Measurements from ENCODE around the gene ETFA.
"Not testable (repeated sequence)": the region's sequence is repeated elsewhere in the genome, so short reads cannot be mapped to it uniquely, and the experiment has no call there.

The ETFA gene

DNA sequence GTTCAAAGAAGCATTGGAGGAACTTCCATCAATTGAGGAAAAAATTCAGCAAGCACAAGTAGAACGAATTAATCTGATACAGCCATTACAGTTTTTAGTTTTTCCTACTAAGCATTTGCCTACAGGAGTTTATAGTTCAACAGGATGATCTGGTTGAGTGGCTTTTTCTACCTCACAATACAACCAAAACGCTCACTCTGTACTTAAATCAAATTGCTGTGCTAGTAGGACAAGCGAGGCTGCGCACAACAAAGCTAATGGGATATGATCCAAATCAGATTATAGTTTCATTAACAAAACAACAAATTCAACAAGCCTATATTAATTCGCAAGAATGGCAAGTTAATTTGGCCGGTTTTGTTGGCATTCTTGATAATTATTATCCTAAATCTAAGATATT is 44.2 kb downstream of the ETFA start:
- DNase-seq = no peak

DNA sequence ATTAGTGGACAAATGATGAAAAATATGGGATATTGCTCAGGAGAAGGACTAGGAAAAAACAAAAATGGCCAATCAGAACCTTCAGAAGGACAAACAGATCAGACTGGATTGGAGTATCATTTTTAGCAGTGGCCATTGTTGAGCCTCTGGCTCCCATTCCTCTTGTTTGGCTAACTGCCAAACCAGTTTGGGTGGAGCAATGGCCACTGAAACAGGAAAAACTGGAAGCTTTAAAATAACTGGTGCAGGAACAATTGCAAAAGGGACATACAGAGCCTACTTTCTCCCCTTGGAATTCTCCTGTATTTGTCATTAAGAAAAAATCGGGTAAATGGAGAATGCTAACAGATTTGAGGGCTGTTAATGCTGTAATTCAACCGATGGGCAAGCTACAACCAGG is 45.5 kb downstream of the ETFA start:
- DNase-seq = not testable (repeated sequence)

DNA sequence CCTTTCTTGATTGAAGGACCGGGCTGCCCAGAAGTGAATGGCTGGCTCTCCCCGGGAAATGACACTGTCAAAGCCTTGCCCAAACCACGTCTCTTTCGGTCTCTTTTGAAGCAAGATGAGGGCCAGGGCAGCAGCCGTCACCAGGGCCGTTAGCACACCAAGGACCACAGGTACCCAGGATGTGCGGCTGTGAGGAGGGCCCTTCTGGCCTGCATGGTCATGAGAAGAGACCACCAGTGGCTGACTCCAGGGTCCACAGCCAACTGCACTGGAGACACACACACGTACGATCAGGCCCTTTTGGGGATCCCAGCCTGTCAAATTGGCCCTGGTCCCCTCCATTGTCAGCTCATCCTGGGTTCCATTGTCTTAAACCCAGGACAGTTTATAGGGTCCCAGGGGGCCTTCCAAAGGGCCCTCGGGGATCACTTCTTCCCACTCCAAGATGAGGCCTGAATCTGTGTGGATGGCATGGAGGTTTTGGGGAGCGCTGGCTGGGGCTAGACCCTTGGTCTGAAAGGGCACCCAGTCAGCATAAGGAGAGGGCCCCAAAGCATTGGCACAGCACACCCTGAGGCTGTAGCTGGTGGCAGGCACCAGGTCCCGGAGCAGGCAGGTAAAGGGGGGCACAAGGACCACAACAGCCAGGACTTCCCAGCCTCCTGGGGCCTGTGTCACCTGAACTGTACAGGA is 50.9 kb downstream of the ETFA start:
- no peak for DNase-seq

DNA sequence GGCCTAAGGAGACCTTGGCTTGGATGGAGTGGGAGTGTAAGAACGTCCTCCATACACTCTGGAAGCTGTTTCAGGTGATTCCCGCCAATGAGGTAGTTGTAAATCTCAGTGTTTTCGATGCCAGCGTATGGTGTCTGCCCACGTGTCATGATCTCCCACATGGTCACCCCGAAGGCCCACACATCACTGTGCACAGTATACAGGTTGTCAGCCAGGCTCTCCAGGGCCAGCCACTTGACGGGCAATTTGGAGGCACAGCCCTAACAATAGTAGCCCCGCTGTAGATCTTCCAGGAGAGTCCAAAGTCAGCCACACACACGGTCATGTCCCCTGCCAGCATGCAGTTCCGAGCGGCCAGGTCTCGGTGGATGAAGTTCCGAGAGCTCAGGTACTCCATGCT is 51.9 kb downstream of the ETFA start:
- no peak for DNase-seq

DNA sequence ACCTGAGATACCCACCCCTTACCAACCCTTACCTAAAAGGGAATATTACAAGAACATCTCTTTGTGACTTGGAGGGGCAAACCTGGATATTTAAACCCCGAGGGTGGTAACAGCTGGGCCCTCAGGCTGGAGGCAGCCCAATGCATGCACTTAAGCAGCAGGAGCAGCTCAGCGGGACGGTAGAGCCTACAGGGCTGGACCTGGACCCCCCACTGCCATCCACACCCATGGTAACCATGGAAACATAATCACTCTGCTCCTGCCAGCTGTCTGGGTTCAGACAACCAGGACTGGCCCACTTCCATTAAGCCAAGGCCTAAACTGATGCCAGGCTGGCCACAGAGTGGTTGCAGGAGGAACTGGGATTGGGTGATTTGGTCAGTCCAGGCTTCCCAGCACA is 52.8 kb downstream of the ETFA start:
- DNase-seq = no peak

DNA sequence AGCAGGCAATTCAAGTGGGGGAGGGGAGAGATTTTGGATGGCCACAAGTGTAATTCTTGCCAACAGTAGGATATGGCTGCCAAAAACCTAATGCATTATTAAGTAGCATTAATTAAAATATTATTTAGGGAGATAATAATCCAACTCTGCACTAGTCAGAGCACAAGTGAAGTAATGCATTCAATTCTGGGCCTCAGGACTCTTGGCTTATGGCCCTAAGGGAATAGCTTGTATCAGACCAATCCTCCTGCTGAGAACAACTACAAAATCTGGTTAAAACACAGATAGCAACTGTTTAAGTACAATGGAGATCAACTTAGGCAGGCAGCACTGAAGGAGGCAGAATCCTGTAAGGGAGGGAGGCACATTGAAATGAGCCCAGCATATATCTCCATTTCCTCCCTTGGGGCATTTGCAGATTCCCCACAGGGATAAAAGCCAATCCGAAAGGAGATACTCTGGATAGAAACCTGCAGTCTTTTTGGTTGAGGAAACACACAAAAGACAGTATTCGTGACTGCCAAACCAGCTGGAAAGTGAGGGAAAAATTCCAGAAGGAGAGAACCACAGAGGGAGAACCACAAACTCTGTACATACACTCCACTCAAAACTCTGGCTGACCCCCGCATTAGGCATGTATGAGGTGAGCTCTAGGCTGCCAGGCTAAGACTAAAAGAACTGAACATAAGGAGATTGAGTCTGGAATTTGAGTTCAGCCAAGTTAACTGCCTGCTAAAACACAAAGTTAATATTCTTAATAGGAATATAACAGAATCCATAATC is 57.4 kb downstream of the ETFA start:
- DNase-seq = no peak

DNA sequence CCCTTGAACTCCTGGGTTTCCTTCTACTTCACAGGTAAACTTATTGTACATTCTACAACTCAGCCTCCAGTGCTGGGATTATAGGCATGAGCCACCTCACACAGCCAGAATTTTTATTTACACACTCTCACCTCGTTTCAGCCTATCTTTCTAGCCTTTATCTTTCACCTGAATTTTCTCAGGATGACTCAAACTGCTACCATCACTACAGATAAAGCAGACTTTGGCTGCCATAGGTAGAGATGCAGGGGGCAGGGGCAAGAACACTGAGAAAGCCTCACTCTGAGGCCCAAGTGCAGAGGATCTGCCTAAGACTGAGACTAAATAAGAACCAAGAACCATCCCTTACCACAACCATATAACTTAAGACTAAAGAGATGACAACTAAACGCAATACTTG is 59.0 kb downstream of the ETFA start:
- no peak for DNase-seq

DNA sequence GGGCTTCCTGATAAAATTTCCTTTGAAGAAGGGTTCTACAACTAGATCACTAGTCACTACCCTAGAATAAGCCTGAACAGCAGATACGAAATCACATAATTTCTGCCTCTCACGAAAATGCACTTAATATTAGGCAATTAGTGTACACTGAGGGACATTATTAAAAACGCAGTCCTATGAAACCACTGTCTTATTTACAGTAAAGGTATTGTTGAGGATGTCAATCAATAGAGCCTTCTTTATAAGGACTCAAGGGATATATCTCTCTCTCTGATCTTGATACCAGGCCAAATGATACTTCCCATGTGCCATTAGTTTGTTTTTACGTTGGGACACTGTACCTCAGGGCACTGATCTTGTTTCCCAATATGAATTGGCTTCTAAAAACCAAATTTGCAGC is 59.6 kb downstream of the ETFA start:
- DNase-seq = no peak

DNA sequence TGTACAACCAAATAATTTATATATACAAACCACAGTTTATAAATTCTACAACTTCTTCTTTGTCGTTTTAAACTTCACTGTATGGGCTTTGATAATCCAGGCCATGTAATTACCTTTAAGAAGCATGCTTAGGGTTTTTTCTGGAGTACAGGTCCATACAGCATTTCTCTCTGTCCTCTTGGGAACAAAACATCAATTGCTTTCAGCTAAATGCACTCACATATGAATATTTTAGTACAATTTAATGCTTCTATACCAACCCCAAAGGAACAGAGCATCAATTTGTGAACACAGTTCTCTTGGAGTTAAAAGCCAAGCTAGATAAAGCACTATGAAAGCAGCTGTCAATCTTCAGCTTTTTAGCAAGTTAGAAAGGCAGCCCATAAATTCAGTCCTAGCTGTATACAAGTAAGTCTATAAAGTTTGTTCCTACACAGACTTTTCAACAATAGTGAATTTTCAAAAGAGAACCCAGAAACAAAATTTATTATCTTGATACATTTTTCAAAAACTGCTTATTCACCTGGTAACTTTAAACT is 66.1 kb downstream of the ETFA start:
- no peak for DNase-seq

DNA sequence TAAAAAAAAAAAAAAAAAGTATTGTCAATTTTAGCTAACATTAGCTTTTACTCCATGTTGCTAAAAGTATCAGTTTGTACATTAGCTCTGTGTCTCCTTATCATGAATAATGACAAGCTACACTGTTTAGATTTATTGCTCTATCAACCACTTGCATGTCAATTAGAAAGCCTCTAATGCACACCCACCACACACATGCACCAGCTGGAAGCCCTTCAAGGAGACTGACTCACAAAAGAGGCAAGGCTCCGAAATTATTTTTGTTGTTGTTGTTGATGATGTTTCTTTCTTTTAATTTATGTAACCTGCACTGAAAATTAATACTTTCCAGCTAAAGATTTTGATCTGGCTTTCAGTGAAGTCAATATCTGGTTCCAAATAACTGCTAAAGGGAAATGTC is 71.5 kb downstream of the ETFA start:
- no peak for DNase-seq

DNA sequence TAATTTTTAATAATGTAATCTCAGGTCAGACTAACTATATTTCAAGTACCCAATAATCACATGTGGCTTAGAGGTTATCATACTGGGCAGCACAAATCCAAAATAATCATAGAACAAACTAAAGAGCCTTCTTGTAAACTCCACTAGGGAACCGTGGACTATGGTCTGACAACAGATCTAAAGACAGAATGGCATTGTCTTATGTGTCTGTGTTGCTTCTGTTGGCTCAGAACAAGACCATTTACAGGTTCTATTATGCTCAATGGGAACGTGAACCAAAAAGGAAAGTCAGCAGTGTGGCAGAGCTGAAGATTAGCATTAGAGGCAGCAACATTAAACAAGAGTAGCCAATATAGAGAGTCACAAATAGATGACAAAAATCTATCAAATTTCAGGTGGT is 74.9 kb downstream of the ETFA start:
- DNase-seq = no peak

DNA sequence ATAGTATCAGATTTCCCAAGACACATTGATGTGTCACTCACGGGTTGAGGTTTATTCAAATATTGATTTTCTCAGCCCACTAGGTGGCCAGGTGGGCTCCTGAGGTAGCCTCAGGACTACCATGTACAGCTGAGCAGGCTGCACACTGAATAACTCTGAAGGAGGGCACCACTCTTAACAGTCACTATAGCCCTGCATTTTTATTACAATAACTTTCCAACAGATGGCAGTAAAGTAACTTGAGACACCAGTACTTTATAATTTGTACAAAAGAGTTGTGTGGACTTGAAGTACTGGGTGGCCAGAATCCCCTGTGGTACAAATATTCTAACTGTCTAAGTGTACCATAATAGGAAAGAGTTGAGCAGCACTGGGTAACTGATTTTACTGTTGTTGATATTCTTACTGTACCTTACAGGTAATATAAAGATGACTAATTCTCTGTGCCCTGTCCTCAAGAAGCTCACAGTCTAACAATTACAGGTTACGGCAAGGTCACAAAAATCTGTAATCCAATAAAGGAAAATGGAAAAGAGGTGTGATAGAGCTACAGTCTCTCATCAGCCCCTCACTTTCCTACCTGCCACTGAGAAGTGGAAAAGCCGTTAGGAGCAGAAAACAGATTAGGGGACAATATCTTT is 76.0 kb downstream of the ETFA start:
- DNase-seq = peak; percentile 58

DNA sequence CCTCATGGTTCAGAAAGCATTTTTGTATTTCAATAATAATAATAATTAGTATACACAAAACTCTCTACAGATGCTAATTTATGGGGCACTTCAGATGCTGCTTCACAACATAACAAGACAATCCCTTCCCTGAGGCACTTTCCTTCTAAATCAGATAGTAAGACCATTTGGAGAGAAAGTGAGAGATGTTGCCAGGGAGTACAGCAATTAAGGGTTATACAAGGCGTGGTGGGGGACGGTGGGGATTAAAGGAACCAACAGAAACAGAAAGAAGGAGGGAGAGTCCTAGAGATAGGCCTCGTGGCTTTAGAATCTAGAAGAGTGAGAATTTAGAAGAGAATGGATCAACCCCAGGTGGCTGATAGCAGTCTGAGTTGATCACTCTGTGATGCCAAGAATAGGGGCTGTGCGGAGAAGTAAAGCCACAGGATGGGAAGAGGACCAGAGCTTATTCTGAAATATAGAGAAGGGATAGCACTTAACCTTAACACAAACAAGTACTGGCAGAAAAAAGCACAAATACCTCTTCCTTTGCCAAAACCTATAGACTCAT is 76.9 kb downstream of the ETFA start:
- no peak for DNase-seq

DNA sequence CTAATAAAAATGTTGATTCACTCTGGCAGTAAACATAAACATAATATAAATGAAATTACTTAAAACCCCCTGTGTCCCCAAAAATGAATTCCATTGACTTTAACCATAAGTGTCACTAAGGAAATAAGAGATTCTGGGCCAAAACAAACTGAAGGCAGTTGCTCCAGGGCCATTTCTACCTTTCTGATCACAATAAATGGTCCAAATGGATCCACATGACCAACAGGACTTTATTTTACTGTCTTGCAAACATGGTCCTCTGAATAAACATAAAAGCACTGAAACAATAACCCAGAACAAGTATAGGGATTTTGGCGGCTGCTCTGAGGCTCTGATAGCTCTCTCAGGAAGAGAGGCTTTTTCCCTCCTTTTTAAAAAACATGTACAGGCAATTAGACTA is 77.3 kb downstream of the ETFA start:
- DNase-seq = no peak

DNA sequence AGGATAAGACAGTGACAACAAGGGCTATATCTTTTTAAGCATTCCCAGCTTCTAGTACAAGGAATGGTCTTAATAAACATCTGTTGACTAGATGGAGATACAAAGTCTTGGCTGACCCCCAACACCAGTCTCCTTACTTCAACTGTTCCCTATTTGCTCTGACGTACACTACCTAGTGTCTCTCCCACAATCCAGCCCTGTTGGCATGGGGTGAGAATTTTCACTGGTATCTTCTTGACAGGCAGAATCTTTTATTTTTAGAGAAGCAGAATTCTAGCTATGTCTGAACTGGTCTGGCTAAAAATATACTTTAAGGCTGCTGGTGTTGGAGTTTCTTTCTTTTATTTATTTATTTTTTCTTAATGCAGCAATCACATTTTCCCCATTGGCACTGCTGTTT is 82.0 kb downstream of the ETFA start:
- no peak for DNase-seq

DNA sequence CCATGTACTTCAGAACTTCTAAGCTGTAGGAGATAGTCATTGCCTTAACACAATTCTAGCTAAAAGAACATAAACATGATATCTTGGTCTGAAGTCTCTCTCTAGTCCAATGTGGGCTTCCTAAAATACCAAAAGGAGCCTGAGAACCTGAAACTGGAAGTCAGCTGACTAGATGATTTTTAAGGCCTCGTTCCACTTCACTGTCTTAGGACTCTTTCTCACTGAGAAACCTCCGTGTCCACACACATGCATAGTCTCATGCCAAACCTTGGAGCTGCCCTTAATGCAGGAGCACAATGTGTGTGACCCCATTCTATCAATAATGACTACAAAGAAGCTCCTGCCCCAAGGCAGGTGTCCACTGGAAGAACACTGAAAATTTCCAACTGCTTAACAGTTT is 87.7 kb downstream of the ETFA start:
- DNase-seq = no peak

DNA sequence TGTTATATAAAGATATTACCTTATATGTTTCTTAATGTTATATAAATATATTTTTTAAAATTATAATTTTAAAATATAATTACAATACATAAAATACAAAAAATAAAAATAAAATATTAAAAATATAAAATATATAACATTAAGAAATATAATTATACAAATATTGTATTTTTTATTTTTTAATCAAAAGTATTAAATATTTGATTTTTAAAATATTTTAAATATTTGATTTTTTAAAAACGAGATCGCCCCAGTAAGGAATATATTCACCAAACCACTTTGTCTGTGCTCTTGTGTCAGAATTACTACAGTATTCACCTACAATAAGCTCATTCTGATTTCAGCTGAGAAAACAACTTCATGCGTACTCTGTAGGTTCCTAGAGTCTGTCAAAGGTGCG is 89.1 kb downstream of the ETFA start:
- DNase-seq = no peak

DNA sequence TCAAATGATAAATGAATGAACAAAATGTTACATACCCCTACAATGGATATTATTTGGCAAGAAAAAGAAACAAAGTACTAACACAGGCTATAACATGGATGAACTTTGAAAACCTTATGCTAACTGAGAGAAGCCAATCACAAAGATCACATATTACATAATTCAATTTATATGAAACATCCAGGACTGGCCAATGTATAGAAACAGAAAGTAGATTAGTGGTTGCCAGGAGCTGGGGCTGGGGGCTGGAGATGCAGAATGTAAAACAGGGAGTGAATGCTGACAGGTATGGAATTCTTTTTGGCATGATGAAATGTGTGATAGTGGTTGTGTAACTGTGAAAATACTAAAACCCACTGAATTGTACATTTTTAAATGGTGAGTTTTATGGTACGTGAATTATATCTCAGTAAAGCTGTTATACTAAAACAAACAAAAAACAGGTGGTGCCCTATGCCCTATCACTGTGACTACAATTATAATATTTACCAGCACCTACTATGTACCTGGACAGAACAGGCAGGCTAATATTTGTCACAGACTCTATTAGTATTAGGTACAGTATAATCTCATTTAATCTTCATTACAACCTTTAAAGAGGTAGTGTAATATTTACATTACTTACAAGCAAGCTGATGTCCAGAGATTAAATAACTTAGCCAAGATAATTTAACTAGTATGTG is 90.0 kb downstream of the ETFA start:
- DNase-seq = no peak

DNA sequence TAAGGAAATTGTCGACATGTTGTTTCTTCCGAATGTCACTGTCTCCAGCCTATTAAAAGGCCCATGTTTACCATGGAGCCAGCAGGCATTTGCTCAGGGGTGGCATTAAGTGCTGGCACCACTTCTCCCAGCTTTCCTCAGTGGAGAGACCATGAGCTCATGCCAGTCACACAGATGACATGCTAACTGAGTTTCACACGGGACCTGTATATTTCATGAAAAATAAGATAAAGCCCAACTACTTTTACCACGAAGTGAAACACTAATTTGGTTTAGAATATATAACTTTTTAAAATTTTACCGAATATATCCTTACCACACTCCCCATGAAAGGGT is 93.4 kb downstream of the ETFA start:
- no peak for DNase-seq

DNA sequence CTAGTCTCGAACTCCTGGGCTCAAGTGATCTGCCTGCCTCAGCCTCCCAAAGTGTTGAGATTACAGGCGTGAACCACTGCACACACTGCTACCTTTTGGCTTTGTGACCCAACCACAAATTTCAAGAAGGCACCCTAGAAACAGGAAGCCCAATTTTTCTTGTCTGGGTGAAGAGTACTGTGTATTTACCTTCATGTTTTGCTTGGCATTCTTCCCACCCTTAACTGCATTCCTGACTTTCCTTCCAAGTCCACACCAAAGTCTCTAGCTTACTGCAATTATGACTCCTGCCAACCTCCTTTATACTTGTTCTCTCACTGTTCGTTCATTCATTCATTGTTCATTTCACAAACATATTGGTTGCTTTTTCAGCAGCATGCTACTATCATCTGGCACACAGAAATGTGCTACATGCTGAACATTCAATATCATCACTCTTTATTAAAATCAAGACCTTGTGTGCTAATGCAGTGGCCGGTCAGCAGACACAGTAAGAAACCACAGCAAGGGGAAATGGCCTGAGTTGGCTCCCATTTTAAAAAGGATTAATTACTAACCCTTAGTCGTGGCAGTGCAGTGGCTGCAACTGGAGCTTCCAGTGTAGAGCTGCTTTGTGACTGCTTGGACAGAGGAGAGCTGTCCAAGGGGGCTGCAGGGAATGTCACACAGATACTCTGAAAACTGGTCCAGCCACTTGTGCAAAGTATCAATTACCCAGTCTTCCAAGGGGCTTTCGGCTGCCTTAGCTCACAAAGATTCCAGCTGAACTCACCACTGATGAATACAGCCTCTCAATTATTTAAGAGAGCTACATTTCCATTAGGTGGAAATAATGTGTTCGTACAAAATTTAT is 94.0 kb downstream of the ETFA start:
- no peak for DNase-seq

DNA sequence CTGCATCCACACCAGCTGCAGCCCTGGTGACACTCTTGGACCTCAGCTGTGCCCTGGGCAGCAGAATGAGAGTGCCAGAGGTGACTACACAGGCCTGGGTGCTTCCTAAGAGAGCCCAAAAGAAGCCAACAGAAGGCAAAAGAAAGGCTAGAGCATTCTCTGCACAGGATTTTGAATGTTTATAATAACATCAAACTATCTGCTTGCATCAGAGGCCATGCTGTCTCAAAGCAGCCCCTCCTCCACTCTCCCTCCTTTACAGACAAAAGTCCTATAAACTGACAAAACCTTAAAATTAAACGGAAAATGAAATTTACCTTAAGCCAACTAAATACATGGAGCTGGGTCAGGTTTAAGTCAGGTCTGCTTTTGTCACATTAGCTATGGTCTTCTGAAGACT is 95.6 kb downstream of the ETFA start:
- DNase-seq = no peak

DNA sequence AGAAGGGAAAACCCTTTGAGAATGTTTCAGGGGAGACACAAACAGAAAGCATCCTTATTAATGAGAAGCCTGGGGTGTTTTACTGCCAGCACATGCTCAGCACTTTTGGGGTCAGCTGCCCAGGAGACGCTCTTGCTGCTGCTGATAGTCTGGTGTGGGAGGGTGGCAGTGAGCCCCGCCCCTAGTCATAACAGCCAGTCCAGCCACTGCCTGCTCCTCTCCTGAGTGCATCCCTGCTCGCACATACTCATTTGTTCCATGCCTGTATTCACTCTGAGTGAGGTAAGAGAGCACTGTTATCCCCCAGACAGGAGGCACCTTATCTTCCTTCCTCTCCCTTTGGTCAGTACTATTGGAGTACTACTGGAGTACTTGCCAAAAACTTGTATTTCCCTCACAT is 101.3 kb downstream of the ETFA start:
- DNase-seq = no peak

Data from CD4-positive, alpha-beta T cell treated with Interleukin-17A for 1 hour (primary cell).